Measurements from ENCODE around the gene NMNAT2.

NMNAT2 gene

DNA sequence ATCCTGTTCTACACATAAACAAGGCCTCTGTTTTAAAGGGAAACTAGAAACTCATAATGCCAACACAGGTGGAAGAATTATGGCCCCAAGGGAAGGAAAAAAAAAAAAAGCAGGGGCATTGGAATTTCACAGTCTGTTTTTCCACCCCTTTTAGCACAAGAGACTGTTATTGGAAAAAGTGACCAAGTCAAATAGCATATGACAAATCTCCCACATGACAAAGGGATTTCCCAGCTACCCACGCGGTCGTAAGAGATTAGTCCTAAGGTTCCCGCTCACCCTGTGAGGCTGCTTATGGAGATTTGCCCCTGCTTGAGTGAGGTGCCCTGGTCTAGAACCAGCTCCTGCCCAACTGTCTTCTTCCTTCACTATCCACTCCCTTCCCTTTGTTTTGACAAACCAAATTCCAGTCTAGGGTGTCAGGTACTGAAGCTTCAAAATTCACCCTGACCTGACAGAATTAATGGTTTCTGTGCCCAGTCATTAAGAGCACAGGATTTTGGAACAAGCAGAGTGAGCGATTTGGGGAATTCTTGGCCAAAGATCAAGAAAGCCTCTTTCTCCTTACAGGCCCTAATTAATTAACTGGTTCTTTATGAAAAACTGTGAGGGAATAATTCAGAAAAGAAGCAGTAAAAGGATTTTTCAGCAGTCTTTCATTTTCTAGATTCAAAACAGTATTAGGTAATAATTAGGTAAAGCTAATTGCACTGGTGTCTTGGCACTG is 107.3 kb downstream of the NMNAT2 start:
- ATAC-seq = no peak
- TF ChIP-seq PATZ1 (CRISPR knock-in tag; IDR thresholded peaks at IDR 0.05; ENCODE audit: borderline replicate concordance) = no peak
- TF ChIP-seq ZFP3 (CRISPR knock-in tag; IDR thresholded peaks at IDR 0.05) = no peak
- TF ChIP-seq, protein P1, sequence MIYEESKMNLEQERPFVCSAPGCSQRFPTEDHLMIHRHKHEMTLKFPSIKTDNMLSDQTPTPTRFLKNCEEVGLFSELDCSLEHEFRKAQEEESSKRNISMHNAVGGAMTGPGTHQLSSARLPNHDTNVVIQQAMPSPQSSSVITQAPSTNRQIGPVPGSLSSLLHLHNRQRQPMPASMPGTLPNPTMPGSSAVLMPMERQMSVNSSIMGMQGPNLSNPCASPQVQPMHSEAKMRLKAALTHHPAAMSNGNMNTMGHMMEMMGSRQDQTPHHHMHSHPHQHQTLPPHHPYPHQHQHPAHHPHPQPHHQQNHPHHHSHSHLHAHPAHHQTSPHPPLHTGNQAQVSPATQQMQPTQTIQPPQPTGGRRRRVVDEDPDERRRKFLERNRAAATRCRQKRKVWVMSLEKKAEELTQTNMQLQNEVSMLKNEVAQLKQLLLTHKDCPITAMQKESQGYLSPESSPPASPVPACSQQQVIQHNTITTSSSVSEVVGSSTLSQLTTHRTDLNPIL (CRISPR knock-in tag; IDR thresholded peaks at IDR 0.05; ENCODE audit: low read depth) = no peak
- TF ChIP-seq ZNF70 (CRISPR knock-in tag; IDR thresholded peaks at IDR 0.05) = no peak
- no peak for TF ChIP-seq CSRNP3 (CRISPR knock-in tag; IDR thresholded peaks at IDR 0.05)
- no peak for TF ChIP-seq TSHZ2 (CRISPR knock-in tag; IDR thresholded peaks at IDR 0.05)

DNA sequence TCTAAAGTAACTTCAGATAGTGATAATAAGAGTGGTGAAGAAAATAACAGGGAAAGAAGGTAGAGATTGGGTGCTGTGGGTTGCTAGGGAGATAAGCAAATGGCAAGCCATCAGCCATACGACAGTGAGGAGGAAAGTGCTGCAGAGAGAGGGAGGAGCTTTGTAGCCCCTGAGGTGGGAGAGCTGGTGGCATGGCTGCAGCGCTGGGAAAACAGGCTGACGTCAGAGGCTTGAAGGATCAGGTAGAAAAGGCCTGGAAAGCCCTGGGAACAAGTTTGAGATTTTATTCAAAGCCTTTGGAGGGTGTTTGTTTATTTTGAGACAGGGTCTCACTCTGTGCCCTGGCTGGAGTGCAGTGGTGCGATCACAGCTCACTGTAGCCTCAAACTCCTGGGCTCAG is 109.5 kb downstream of the NMNAT2 start:
- TF ChIP-seq BACH2 (CRISPR knock-in tag; IDR thresholded peaks at IDR 0.05; ENCODE audit: borderline replicate concordance) (no peak), PATZ1 (CRISPR knock-in tag; IDR thresholded peaks at IDR 0.05; ENCODE audit: borderline replicate concordance) (no peak), ISL1 (CRISPR knock-in tag; IDR thresholded peaks at IDR 0.05) (no peak), TCF4 (CRISPR knock-in tag; IDR thresholded peaks at IDR 0.05; ENCODE audit: borderline replicate concordance) (no peak), PPARA (CRISPR knock-in tag; IDR thresholded peaks at IDR 0.05; ENCODE audit: borderline replicate concordance) (no peak), ZNF70 (CRISPR knock-in tag; IDR thresholded peaks at IDR 0.05) (no peak), OSR1 (CRISPR knock-in tag; IDR thresholded peaks at IDR 0.05) (no peak), SNAI2 (CRISPR knock-in tag; IDR thresholded peaks at IDR 0.05) (no peak), CSRNP3 (CRISPR knock-in tag; IDR thresholded peaks at IDR 0.05) (no peak), TSHZ2 (CRISPR knock-in tag; IDR thresholded peaks at IDR 0.05) (no peak), ZNF8 (CRISPR knock-in tag; IDR thresholded peaks at IDR 0.05) (no peak), ARNTL (CRISPR knock-in tag; IDR thresholded peaks at IDR 0.05; ENCODE audit: borderline replicate concordance, low read depth) (no peak), ZFP30 (CRISPR knock-in tag; IDR thresholded peaks at IDR 0.05) (no peak), ESRRG (CRISPR knock-in tag; IDR thresholded peaks at IDR 0.05) (no peak)
- TF ChIP-seq, protein P1 (CRISPR knock-in tag; IDR thresholded peaks at IDR 0.05; ENCODE audit: low read depth) = no peak
- TF ChIP-seq, protein P2, sequence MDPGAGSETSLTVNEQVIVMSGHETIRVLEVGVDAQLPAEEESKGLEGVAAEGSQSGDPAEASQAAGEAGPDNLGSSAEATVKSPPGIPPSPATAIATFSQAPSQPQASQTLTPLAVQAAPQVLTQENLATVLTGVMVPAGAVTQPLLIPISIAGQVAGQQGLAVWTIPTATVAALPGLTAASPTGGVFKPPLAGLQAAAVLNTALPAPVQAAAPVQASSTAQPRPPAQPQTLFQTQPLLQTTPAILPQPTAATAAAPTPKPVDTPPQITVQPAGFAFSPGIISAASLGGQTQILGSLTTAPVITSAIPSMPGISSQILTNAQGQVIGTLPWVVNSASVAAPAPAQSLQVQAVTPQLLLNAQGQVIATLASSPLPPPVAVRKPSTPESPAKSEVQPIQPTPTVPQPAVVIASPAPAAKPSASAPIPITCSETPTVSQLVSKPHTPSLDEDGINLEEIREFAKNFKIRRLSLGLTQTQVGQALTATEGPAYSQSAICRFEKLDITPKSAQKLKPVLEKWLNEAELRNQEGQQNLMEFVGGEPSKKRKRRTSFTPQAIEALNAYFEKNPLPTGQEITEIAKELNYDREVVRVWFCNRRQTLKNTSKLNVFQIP (CRISPR knock-in tag; IDR thresholded peaks at IDR 0.05; ENCODE audit: borderline replicate concordance, low read depth) = no peak

More for the DNA sequence above, 109.5 kb downstream of the NMNAT2 start:
- ATAC-seq = no peak

Measured in SK-N-SH treated with all-trans-retinoic acid at 6 μM for 48 hours (cell line).